ENCODE data around the gene ST6GALNAC3.

Gene ST6GALNAC3

DNA sequence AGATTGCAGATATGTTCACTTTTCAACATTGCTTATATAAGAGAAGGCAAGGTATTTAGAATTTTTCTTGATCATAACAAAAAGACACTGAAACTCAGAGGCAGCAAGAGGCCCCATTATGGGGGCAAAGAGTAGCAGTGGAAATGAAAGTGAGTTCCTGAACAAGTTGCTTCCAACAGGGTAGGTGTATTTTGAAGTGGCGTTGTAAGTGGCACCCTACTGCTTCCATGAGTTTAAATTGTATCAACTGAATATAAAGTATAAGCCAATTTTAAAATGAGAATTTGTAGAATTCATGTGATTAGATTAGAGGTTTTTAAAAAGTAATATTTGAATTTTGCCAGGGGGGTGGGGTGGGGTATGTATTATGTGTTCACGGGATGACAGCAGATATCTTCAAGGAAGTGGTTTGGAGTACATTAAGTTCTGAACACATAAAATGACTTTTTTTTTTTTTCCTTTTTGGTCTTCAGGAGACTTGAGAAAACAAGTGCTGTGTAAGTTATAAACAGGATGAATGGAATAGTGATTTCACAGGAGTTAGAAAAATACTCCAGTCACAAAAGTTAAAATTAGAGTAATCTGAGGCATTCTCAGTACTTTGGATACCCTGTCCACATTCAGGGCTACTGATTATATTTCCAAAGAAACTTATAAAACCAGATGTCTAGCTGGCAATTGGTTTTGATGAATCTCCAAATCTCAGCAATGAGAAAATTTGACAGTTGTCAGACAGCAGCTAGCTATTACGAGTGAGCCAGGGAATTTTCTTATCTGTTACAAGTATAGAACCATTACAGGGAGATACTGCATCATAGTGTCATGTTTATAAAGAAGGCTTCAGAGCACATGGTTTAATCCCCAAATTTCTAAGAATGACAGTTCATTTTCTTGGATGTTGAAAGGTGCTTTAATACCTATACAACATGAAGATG is 182.0 kb downstream of the ST6GALNAC3 start:
- no peak for DNase-seq

DNA sequence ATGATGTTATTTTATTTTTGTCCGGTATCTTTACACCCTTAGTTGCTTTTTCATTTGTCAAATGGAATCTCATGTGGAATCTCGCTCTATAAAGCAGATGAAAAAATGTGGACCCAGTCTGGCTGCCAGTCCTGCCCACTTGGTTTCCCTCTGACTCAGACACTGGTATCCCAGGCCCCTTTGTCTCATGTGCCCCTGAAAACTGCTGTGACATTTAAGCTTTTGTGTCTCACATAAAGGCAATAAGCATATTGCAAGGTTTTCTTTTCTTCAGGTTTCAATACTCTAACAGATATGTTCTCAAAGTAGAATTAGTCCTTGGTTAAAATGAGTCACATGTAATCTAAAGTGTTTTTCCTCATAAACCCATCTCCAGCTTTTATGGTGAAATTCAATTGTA is 183.3 kb downstream of the ST6GALNAC3 start:
- DNase-seq, result no peak

DNA sequence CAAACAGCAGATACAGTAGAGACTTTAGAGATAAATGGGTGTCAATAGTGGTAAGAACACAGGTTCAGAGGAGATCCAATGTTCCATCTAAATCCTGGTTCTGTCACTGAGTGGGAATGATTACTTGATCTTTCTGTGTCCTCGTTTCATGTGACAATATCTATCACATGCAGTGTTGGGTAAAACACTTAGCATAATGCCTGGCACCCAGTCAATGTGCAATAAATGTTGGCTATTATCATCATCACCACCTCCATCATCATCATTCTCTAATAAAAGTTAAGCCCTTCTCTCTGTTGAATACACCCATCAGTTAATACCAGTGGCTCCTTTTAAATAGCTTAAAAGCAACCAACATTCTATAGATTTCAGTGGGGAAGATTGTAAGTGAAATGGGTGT is 184.7 kb downstream of the ST6GALNAC3 start:
- DNase-seq, result no peak

DNA sequence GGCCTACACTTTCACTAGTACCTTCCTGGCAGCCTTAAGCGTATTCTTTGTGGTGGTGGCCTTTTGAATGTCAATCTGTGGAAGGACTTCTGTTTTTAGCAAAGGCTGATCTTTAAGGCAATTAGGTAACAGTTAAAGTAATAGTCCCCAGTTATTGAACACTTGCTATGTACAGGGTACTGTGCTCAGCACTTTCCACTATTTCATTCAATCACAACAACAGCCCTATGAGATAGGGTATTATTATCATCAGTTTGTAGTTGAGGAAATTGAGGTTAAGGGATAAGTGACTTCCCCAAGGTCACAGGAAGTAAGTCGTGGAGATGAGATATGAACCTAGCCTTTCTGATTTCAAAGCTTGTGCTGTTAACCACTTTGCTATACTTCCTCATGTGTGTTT is 185.7 kb downstream of the ST6GALNAC3 start:
- no peak for DNase-seq

DNA sequence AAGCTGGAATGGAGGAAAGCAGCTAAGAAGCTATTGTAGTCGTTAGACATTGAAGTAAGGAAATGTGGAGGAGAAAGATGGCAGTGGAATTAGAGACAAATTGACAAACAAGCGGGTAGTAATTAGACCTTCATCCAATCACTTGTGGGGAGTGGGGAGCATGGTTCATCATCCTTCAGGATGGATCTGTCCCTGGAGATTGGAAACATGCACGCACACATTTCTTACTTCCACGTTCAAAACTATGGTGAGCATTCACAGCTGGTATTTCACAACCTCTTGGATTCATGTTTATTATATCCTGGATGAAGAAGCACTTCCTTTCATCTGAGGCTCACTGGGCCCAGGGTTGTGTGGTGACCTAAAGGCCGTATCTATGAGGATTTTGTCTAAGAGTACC is 188.1 kb downstream of the ST6GALNAC3 start:
- DNase-seq, result no peak

DNA sequence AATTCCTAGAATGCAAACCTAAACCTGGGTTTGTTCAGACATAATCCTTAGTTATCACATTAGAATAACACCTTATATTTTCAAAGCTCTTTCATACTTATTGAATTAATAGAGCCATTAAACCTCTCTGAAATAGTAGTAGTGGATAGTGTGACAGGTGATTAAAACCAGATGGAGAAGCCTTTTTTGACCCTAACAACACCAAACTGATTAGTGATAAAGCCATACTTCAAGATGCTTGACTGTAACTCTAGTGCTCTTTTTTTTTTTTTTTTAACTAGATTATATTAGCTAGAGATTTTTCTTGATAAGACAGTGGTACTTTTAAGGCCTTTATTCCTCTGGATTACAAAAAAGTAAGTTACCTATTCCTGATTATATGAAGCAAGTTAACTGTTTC is 190.1 kb downstream of the ST6GALNAC3 start:
- DNase-seq, result peak; percentile 7 to 76

DNA sequence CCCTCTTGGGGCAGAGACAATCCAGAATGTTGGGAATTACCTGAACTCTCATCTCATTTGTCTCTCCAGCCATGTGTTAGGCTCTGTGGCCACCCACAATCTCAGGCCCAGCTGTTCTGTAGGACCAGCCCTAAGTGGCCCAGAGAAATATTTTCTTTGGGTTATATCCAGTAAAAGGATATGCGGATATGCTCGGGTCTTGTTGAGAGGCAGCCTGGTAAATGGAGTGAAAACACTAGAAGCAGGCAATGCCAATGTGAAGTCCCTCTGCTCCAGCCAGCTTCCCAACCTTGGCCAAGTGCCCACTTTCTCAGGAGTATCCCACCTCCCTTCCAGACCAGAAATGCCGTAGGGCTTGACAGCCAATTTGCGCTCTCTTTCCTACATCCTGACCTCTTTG is 192.2 kb downstream of the ST6GALNAC3 start:
- DNase-seq, result no peak

DNA sequence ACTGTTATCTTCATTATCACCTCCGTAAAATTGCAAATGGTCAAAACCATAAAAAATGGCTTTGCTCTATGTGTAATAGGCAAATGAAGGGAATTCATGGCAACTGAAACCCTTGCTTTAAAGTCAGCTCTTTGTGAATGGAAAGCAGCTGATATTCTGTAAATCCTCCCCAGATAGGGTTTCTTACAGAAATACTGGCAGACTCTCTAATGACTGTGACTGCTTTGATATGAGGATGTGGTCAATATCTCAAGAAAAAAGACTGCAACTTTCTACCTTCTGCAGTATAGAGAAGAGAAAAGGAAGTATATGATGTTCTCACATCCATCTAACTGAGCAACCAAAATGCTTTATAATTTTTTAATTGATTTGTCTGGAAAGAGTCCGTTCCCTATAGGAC is 193.1 kb downstream of the ST6GALNAC3 start:
- no peak for DNase-seq

DNA sequence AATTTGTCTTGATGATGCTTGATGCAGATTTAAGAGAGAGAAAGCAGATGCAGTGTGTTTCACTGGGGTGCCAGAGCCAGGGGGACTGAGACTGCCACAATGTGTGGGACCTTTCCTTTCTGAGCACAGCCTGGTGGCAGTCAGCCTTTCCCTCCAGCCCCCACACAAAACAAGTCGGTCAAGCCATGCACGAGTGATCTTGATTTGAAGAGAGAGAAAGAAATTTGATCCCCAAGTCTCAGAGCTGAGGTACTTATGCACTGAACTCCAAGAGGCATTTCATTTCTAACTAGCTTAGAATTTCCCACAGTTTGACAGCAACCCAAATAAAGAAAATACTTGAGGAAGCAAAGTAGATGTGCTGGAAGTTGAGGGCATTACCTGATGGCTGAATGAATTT is 193.8 kb downstream of the ST6GALNAC3 start:
- peak in 1 of 2 experiments; percentile 63 for DNase-seq

DNA sequence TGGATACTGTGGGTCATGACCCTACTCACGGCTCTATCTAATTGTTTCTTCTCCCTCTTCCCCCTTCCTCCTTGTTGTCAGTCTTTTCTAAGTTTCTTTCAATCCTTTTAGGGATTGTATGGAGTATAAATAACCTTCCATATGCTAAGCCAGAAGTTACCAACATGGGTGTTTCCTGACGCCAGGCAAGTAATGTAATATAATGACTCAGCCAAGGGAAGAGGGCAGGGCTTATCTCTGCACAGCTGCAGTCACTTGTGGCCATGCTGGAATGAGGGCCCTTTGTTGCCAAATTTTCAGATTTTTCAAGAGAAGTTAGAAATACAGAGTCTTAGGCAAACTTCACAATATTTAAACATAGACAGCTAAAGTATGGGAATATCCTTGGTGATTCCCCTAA is 194.6 kb downstream of the ST6GALNAC3 start:
- DNase-seq, result peak; percentile 12 to 62

DNA sequence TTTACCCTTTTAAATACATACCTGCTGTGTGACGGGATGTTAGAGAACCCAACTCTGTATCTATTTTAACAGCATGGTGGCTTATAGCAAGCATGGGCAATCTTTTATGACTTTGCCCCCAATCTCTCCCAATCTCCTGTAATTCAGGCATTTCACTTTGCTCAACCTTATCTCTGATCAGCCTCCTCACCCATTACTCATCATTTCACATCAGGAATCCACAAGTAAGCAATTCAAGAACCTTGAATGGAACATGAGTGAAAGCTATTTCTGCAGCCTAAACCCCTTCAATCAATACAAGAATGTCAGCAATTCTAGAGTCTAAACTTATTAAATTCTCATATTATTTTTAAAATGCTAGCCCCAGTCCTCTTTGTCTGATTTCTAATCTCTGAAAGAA is 199.8 kb downstream of the ST6GALNAC3 start:
- DNase-seq, result no peak

DNA sequence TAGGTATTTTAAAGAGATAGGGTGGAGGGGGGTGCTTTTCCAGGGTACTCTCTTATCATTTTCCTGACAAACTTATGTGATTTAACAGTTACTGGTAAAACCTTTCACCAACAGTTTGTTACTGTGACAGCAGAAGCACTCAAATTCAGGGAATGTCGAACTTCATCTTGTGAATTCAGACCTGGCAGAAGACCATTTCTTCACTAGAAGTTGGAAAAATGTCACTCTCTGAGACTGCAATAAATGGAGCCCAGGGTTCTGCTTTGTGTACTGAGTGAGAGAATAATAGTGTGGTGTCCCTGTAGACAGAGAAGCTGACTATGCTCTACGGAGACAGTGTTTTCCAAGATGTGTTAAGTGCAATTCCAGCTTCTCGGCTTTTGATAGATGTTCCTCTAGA is 200.2 kb downstream of the ST6GALNAC3 start:
- no peak for DNase-seq

DNA sequence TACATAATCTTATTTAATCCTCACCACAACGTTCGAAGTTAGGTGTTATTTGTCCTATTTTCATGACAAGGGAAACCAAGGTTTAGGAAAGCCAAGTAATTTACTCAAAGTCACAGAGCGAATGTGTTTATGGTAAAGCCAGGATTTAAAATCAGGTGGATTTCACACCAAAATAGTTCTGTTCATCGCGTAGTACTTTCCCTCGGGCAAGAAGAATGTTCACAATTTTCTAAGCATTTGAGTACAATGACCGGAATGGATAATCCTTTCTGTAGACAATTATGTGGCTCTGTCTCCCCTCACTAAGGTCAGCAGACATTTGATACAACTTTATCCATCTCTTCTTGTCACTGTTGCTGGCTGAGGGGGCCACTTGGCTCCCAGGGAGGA is 204.2 kb downstream of the ST6GALNAC3 start:
- no peak for DNase-seq

DNA sequence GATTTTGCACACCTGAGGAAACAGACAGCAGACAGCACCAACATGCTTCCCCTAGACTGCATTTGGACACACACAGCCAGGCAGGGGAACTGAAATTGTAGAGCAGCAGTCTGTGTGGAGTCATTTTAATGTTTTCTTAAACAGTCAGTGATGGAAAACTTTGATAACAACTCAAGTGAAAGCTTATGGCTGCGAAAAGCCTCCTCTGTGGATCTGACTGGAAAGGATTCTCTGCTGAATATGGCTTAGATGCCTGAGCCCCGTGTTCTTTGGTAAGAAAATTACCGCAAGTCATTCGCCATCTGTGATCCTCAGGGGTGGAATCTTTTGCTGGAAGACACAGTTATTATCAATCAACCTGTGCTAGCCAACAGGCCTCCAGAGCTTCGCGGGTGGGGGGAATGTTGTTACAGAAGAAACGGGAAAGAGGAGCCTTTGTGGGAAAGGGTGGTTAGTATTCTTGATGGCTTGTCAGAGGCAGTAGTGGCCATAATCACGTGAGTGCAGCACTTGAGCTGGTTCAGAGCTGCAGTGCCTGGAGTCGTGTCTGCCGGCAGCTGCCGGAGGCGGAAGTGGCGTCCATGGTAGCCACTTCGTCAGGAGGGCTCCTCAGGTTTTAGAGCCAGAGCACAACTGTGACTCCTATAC is 204.7 kb downstream of the ST6GALNAC3 start:
- no peak for DNase-seq

DNA sequence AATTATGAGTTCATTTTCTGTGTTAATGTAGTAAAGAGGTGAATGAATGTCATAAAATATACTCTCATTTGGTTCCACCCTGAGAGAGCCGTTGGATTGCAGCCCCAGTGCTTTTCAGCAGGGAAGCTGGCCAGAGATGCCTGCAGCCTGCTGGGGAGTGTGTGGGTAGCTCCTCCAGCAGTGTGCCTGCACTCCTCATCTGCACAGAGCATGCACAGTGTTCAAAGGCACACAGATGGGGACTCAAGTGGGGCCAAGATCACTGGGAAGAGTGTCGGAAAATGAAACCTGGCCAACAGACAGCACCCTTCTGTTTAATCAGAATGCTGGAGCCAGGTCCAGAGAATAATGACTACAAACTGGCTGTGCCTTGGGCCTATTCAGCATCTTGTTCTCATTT is 206.8 kb downstream of the ST6GALNAC3 start:
- peak; percentile 87 to 91 for DNase-seq

DNA sequence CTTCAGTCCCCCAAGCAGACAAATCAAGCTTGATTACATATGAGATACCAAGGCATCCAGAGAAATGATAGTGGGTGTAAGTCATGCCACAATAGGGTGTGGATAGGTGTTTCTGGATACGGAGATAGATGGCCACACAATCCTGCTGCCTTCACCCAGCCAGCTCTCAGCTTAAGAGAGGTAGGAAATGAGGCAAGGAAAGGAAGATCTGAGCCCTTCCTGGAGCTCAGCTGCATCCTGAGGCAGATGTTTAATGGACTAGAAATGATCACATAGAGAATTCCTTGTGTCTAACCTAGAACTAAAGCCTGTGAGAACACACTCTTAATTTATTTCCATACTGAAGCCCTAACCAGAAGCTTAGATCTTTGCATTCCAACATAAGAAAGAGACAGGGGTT is 210.3 kb downstream of the ST6GALNAC3 start:
- no peak for DNase-seq

DNA sequence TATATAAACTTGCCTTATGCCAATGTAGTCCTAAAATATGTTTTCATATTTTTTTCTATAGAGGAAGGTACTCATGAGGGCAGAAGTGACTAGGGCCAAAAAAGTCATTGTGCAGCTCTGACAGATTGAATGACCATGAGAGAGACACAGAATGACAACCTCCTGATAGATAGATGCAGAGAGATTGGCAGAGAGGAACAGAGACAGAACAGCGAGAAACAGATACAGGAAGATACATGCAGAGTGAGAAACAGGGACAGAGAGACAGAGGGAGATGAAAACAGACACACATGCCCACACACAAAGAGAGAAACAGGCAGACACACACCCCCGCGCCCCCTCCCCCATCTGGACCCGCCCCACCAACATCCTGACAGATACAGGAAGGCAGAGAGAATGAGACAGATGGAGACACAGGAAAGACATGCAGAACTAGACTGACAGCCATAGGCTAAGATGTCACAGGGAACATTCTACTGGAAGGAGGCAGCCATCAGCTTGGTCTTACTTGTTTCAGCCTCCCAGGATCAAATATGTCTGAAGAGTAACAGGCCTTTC is 211.1 kb downstream of the ST6GALNAC3 start:
- DNase-seq, result no peak

DNA sequence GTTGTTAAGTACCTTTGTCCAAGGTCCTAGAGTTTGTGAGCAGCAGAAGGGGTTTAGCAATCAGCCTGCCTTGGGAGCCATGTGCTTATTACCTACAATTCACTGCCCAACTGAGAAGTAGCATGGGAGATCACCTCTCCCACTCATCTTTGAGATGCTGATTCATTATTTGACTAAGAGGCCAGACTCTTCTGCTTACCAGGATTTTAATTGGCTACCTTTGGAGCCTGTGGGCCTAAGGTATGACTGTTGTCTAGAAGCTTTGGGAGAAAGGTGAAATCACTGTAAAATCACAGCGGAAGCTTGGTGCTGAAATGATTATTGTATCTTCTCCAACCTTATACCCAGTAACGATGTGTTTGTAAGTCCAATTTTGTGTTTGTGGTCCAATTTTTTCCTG is 213.4 kb downstream of the ST6GALNAC3 start:
- DNase-seq, result no peak

DNA sequence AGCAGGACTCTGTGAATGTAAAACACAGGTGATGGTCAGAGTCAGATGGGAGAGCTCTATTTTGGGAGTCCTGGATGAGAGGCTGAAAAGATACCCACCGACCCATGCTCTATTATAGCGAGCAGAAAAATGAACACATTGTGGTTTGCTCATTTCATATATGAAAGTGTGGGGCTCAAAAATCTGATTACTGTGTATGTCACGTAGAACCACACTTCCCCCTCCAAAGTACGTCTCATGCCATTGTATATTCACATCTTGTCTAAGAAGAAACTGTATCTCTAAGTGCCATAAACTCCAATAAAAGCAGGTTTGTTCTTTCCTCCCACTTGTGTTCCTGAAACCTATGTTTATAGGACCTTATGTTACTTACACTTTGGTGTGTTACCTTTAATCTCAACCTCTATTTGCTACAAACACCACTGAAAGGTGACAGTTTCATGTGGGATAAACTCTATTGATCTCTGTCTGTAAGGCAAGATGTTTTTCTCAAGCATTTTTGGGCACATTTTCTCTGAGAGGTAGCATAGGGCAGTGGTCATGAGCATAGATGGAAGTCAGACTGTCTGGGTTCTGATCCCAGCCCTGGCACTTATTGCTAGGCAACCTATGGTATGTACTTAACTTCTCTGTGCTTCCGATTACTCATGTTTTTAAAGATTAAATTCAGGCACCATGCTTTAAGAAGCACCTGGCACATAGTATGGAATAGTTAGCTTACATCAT is 214.4 kb downstream of the ST6GALNAC3 start:
- DNase-seq, result no peak

DNA sequence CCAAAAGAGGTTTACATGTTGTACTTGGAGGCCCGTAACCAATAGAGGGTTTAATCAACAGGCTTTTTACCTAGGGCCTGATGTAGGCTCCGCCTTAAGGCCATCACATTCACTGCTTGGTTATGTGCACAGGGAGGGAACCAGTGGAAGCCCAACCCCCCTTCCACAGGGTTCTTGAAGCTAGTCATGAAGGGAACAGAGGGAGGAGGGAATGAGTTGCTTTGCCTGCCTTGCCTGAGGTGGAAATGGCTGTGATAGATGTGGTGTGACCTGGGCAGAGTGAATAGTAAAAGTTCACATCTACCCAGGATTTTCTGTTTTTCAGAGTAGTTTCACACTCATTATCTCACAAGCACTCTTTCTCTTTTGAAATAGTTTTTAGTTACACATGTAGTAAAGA is 215.1 kb downstream of the ST6GALNAC3 start:
- no peak for DNase-seq

DNA sequence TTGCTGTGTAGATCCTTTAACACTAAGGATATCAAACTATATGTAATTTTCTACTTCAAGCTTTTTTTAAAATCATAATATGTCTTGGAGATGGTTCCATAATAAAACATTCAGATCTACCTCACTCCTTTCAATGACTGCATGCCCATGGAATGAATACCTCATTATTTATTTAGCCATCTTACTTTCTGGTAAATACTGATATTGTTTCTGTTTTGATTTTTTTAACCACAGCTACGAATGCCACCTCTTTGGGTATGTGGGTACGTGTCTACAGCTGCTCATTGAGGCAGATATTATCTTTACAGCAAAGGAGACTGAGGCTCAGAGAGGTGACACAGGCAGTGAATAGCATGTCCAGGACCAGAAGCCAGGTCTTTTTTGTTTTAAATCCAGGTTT is 215.7 kb downstream of the ST6GALNAC3 start:
- DNase-seq, result no peak

DNA sequence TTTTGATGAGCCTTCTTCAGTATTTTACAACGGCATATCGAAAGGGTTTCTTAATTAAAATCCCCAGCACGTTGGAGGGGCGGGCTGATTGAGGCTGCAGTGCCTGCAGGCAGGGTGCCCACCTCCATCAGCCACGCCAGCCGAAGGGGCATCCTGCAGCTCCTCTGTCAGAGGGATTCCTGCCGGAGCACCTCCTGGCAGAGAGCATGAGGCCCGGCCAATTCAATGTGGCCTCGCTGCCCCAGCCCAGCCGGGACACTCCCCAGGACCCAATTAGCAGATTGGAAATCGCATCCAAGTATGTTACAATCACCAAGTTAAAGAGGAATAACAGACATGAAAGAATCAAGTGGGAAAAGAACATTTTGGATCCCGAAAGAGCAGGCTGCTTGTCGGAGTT is 216.6 kb downstream of the ST6GALNAC3 start:
- DNase-seq, result peak in 1 of 2 experiments; percentile 36

DNA sequence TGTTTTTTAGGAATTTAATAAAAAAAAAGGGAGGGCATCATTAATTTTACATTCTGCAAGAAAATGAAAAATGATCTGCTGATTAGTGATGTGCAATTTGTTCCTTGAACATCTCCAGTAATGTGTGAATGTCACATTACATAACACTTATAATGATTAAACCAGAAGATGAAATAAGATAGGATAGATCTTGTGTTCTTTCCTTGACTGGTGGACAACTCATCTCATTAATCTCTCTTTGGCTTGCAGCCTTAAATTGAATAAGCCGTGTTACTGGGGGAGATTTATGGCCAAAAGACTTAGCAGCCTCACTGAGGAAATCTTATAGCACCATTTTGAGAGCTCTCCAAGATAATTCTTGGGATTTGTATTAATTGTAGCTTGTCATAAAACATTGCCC is 217.2 kb downstream of the ST6GALNAC3 start:
- DNase-seq, result peak; percentile 78 to 94
